HFF-Myc (cell line): ENCODE results near the gene MAP3K7.
"Not testable (repeated sequence)": the region's sequence is repeated elsewhere in the genome, so short reads cannot be mapped to it uniquely, and the experiment has no call there.

Experiments
- DNase-seq: peaks from one replicate; pipeline ENCODE4 v3.0.0-alpha.2; 2011; ENCODE audit warnings: low read depth; ENCODE audit errors: extremely low read depth
- H3K4me3 ChIP-seq: replicated peaks from 2 replicates; pipeline ENCODE4 v1.5.1; 2011; ENCODE audit warnings: low read depth, mild to moderate bottlenecking, control low read depth, low read length
- CTCF ChIP-seq: IDR thresholded peaks from 2 replicates; pipeline ENCODE4 v1.5.1; 2012; ENCODE audit warnings: mild to moderate bottlenecking, low read depth, low read length, control low read depth; ENCODE audit errors: missing control alignments

The MAP3K7 gene

GRCh38 chr6:90581146-90581545, 5.7 kb downstream of the MAP3K7 start:
- TF ChIP-seq CTCF, result no peak
- DNase-seq, result no peak
- no peak overlapping the region for H3K4me3 ChIP-seq

GRCh38 chr6:90578894-90579549, 7.8 kb downstream of the MAP3K7 start:
- TF ChIP-seq CTCF, result no peak
- DNase-seq, result no peak

GRCh38 chr6:90575267-90575666, 11.6 kb downstream of the MAP3K7 start:
- H3K4me3 ChIP-seq, result no peak overlapping the region
- no peak for TF ChIP-seq CTCF
- DNase-seq, result no peak

More at GRCh38 chr6:90578894-90579549, 7.8 kb downstream of the MAP3K7 start:
- H3K4me3 ChIP-seq, result no peak overlapping the region

- no peak for TF ChIP-seq CTCF
- DNase-seq, result no peak
- no peak overlapping the region for H3K4me3 ChIP-seq
Measured at GRCh38 chr6:90574610-90575009, 12.3 kb downstream of the MAP3K7 start.

- H3K4me3 ChIP-seq, result no peak overlapping the region
- no peak for DNase-seq
- no peak for TF ChIP-seq CTCF
Measured at GRCh38 chr6:90573624-90574023, 13.2 kb downstream of the MAP3K7 start.

- TF ChIP-seq CTCF, result no peak
- DNase-seq, result no peak
Measured at GRCh38 chr6:90572856-90573255, 14.0 kb downstream of the MAP3K7 start.

GRCh38 chr6:90569223-90569622, 17.6 kb downstream of the MAP3K7 start:
- TF ChIP-seq CTCF, result no peak
- H3K4me3 ChIP-seq, result no peak overlapping the region
- DNase-seq, result no peak

More at GRCh38 chr6:90572856-90573255, 14.0 kb downstream of the MAP3K7 start:
- H3K4me3 ChIP-seq, result no peak overlapping the region

- DNase-seq, H3K4me3 ChIP-seq: not testable (repeated sequence)
Measured at GRCh38 chr6:90567682-90568081, 19.2 kb downstream of the MAP3K7 start.

GRCh38 chr6:90562341-90562740, 24.5 kb downstream of the MAP3K7 start:
- H3K4me3 ChIP-seq, DNase-seq: not testable (repeated sequence)
